GM12892 (cell line): ENCODE measurements around the gene CEACAM16.

Source experiments
- POLR2AphosphoS5 ChIP-seq: IDR thresholded peaks from 2 replicates; pipeline ENCODE4 v1.6.1; 2011; ENCODE audit warnings: low read depth, low read length, control low read depth
- TAF1 ChIP-seq: IDR thresholded peaks from 2 replicates; pipeline ENCODE4 v1.6.1; 2011; ENCODE audit warnings: low read depth, mild to moderate bottlenecking, control low read depth, low read length, borderline replicate concordance

DNA sequence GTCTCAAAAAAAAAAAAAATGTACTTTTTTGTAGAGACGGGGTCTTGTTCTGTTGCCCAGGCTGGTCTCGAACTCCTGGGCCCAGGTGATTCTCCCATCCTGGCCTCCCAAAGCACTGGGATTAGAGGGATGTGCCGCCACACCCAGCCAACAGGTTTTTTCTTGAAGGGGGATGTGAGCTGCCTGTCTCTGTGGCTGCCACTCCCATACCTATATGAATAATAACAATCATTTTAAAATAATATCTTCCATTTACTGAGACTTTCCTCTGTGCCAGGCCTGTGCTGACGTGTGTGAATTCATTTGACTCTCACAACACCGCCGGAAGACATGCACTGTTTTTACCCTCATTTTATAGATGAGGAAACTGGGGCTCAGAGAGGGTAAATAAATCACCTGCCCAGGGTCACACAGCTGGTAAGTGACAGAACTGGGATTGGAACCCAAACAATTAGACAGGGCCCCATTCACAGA, 42.3 kb downstream of the CEACAM16 start:
- TF ChIP-seq TAF1 (no peak), POLR2AphosphoS5 (no peak)
